T-helper 9 cell (primary cell): ENCODE results near the gene MEDAG.

Experiments used
- DNase-seq: peaks from one replicate; pipeline ENCODE4 v3.0.0-alpha.2; 2020

MEDAG gene

GRCh38 chr13:30966101-30966500 lies 60.0 kb downstream of the MEDAG start:
- no peak for DNase-seq

GRCh38 chr13:30968846-30969245 lies 62.8 kb downstream of the MEDAG start:
- DNase-seq: no peak

GRCh38 chr13:30971575-30971974 lies 65.5 kb downstream of the MEDAG start:
- no peak for DNase-seq

GRCh38 chr13:30972888-30973377 lies 66.9 kb downstream of the MEDAG start:
- no peak for DNase-seq

GRCh38 chr13:30974350-30974749 lies 68.3 kb downstream of the MEDAG start:
- no peak for DNase-seq
